COLO829 (cell line): ENCODE data around the gene NKX6-2.
"Not testable (repeated sequence)": the region's sequence is repeated elsewhere in the genome, so short reads cannot be mapped to it uniquely, and the experiment has no call there.

Experiments used
- DNase-seq: peaks from one replicate; pipeline ENCODE4 v3.0.0; 2012; ENCODE audit warnings: low spot score

Gene NKX6-2

GRCh38 chr10:132780356-132780755 lies 5.6 kb downstream of the NKX6-2 start:
- DNase-seq: no peak

GRCh38 chr10:132779549-132780294 lies 6.2 kb downstream of the NKX6-2 start:
- DNase-seq: no peak

- DNase-seq: no peak
Measured at GRCh38 chr10:132777441-132777840, 8.5 kb downstream of the NKX6-2 start.

- no peak for DNase-seq
Measured at GRCh38 chr10:132776821-132777220, 9.1 kb downstream of the NKX6-2 start.

GRCh38 chr10:132776186-132776585 lies 9.8 kb downstream of the NKX6-2 start:
- no peak for DNase-seq

GRCh38 chr10:132774902-132775863 lies 10.8 kb downstream of the NKX6-2 start:
- DNase-seq: no peak

- DNase-seq: no peak
Measured at GRCh38 chr10:132774181-132774901, 11.6 kb downstream of the NKX6-2 start.

- DNase-seq: not testable (repeated sequence)
Measured at GRCh38 chr10:132772816-132773215, 13.1 kb downstream of the NKX6-2 start.

- DNase-seq: no peak
Measured at GRCh38 chr10:132770061-132771021, 15.6 kb downstream of the NKX6-2 start.

GRCh38 chr10:132768346-132769248 lies 17.4 kb downstream of the NKX6-2 start:
- no peak for DNase-seq

GRCh38 chr10:132766291-132766690 lies 19.7 kb downstream of the NKX6-2 start:
- no peak for DNase-seq

- DNase-seq: no peak
Measured at GRCh38 chr10:132765435-132765834, 20.5 kb downstream of the NKX6-2 start.

- DNase-seq: no peak
Measured at GRCh38 chr10:132764108-132764507, 21.8 kb downstream of the NKX6-2 start.

- no peak for DNase-seq
Measured at GRCh38 chr10:132763545-132763944, 22.4 kb downstream of the NKX6-2 start.

GRCh38 chr10:132762267-132762666 lies 23.7 kb downstream of the NKX6-2 start:
- no peak for DNase-seq

GRCh38 chr10:132761395-132762060 lies 24.4 kb downstream of the NKX6-2 start:
- no peak for DNase-seq

- no peak for DNase-seq
Measured at GRCh38 chr10:132758865-132759264, 27.1 kb downstream of the NKX6-2 start.

GRCh38 chr10:132757171-132757570 lies 28.8 kb downstream of the NKX6-2 start:
- DNase-seq: no peak

- no peak for DNase-seq
Measured at GRCh38 chr10:132756591-132756990, 29.4 kb downstream of the NKX6-2 start.
